Loucy (cell line): ENCODE data around the gene FAXC.

Source experiments
- CTCF ChIP-seq: fragments of 200-600 bp; sonication (generic); conservative IDR thresholded peaks from 2 replicates; pipeline ENCODE4 v1.5.1; 2014; ENCODE audit warnings: mild to moderate bottlenecking, antibody characterized with exemption, low read length
- EZH2phosphoT487 ChIP-seq: fragments of 200-600 bp; IDR thresholded peaks from 2 replicates; pipeline ENCODE4 v1.6.1; 2018; ENCODE audit warnings: antibody characterized with exemption, mild to moderate bottlenecking, moderate library complexity, borderline replicate concordance

DNA sequence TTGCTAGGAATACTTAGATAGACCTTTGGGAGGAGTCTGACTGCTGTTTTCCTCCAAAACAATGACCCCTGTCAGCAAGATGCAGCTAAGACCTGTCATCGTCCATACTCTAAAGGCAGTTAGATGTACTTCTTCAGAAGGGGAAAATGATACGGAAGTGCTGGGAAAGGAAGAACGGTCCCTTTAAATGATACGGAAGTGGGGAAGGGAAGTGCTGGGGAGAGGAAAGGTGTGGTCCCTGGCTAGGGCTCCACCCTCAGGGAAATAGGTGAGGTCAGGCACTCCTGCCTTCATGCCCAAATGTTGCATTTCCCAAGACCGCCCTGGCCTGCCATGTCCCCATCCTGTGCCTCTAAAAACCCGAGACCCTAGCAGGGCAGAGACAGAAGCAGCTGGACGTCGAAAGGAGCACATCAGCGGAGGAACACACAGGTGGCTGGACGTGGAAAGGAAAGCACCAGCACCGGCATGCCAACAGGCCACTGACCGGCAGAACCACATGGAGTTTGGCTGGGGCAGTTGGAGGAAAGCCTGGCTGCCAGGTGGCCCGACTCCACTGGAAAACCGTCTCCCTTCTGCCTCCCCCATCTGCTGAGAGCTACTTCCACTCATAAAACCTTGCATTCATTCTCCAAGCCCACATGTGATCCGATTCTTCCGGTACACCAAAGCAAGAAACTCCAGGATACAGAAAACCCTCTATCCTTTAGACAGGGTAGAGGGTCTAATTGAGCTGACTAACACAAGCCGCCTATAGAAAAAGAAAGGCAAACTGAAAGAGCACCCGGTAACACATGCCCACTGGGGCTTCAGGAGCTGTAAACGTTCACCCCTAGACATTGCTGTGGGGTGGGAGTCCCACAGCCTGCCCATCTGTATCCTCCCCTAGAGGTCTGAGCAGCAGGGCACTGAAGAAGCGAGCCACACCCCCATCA is 94.6 kb downstream of the FAXC start:
- TF ChIP-seq CTCF = no peak
- TF ChIP-seq EZH2phosphoT487 = no peak
